Measurements from ENCODE around the gene VPS33A.
A peak's percentile ranks its signal among the peaks of the same experiment; 100 is the strongest.
"Not testable (repeated sequence)": the region's sequence is repeated elsewhere in the genome, so short reads cannot be mapped to it uniquely, and the experiment has no call there.

VPS33A gene

DNA sequence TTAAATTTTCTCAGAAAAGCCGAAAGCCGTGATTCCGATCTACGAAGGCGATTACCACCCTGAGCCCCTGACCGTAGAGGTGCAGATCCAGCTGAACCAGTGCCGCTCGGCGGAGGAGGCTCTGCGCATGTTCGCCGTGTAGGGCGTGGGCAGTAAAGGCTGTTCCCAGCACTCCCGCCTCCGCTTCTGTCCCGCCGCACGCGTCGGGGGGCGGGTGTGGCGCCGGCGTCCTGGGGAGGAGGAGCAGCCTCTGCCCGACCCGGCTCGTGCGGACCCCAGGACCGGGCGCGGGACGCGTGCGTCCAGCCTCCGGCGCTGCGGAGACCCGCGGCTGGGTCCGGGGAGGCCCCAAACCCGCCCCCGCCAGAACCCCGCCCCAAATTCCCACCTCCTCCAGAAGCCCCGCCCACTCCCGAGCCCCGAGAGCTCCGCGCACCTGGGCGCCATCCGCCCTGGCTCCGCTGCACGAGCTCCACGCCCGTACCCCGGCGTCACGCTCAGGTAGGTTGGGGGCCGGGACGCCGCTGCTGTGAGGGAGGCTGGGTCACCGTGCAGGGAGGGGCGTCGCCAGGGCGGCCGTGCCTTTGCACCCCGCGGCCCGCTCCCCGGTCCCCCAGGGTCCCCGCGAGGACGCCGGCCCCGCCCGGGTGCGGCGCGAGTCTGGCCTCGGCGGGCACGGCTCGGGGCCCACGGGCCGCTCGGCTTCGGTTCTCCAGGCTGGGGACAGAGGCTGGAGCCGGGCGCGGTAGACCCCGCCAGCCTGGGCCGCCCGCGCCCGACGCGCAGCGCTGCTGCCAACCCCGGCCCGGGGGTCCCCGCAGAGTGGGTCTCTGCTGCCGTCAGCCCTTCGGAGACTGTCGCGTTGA is 62.8 kb downstream of the VPS33A start, which contains the start of gene B3GNT4:
Gene B3GNT4, plus strand, starts transcription at position 409 of the 866 bp plus-strand sequence. CDS start 910 bp downstream, outside the sequence.
- peak; percentile 78 to 79 for DNase-seq

DNA sequence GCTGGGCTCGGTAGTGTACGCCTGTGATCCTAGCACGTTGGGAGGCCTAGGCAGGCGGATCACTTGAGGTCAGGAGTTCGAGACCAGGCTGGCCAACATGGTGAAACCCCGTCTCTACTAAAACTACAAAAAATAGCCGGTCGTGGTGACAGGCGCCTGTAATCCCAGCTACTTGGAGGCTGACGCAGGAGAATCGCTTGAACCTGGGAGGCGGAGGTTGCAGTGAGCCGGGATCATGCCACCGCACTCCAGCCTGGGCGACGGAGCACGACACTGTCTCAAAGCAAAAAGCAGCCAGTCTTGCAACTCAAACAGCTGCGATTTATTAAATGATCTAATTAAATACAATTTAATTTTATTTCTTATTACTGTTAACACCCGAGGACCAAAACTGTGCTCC is 63.5 kb downstream of the VPS33A start:
- DNase-seq = not testable (repeated sequence)

DNA sequence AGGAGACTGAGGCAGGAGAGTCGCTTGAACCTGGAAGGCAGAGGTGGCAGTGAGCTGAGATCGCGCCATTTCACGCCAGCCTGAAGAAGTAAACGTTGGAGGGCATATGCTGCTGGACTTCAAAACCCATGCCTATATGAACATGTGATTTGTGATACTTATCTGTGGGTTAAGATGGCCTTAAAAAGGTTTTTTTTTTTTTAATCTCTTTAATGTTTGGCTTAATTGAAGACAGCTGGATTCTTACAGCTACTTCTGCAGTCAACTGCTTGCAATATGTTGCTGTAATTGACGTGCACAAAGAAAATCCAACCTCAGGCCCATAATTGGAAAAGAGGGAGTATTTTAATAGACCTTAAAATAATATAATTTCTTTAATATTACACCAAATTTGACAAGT is 64.3 kb downstream of the VPS33A start:
- no peak for DNase-seq

DNA sequence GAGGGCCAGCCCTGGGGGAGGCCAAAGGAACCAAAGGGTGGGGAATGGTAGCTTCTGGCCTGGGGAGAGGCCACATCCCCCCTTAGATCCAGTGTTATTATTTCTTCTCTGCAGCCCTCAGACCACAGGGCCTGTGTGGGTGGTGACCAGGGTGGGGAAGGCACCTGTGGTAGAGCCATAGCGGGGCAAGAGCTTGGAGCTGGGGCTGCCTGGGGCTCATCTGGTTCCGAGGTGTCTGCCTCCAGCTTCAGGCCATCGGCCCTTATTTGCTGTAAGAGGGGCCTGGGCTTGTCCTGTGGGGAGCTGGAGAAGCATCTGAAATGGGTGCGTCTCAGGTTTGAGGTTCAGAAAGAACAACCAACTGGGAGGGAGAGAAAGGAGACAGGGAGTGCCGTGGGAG is 64.9 kb downstream of the VPS33A start:
- no peak for DNase-seq

DNA sequence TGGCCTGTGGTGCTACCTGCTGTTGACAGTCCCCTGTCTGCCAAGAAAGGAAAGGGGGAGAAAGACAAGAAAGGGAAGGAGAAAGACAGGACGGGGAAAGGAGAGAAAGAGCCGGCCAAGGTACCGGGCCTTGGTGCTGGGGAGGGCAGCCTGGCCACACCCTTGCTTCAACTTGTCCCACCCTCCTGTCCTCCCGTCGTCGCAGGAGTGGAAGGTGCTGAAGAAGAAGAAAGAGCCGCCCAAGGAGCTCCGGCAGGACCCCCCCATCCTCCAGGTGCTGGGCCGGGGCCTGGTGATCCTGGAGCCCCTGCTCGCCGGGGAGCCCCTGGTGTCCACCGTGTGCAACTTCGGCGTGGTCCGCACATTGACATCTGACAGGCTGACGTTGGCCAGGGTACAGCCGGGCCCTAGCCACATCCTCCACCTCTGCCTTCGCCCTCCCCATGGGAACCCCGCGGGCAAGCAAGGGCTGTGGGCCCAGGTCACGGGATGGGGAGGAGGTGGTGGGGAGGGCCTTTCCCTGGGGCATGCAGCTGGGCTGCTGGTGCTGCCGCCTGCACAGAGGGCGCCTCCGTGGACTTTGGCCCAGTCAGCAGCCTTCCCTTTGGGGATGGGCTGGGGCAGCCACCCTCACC is 65.6 kb downstream of the VPS33A start:
- DNase-seq = no peak

DNA sequence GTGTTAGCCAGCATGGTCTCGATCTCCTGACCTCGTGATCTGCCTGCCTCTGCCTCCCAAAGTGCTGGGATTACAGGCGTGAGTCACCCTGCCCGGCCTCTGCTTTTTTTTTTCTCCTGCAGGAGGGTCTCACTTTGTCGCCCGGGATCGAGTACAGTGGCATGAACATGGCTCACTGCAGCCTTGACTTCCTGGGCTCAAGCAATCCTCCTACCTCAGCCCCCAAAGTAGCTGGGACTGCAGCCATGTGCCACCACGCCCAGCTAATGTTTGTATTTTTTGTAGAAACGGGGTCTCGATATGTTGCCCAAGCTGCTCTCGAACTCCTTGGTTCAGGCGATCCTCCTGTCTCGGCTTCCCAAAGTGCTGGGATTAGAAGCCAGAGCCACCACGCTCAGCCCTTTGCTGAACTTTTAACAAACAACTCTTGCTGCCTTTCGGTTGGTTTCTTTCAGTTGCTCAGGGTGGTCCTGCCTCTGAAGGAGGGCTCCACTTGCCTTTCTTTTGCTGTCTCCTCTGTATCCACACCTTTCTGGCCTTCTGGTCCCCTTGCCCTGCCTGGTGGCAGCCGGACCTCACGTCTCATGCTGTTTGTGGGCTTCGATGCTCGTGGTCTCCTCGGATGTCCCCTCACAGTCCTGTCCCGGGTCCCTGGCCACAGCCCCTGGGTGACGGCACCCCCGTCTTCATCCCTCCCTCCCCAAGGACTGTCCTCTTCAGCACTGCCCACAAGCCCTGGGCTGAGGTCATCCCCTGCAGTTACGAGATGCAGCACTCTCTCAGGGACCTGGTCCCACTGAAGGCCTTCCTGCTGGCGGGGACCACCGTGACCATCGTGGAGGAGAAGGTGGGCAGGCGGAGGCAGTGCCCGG is 66.6 kb downstream of the VPS33A start:
- DNase-seq = no peak

DNA sequence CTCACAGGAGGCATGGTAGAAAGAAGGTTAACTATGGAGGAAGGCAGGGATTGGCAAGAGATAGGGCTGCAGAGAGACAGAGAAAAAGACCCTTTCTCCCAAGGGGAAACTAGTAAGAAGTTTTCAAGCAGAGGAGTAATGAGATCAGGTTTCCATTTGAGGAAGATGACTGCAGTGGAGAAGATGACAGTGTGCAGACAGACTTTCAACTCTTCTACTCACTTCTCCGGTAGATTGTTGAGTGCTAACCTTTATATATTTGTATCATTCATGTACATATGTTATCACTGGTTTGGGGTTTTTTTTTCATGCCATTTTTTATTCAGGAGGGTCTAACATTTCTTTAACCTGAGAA is 68.7 kb downstream of the VPS33A start:
- DNase-seq = no peak

DNA sequence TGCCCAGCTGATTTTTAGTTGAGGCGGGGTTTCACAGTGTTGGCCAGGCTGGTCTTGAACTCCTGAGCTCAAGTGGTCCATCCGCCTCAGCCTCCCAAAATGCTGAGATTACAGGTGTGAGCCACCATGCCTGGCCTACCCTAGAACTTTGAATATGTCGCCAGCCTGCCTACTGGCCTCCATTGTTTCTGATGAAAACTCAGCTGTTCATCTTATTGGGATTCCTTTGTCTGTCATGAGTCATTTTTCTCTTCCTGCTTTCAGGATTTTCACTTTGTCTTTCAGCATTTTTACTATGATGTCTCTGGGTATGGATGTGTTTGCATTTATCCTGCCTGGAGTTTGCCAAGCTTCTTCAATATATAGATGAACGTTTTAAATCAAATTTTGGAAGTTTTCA is 70.9 kb downstream of the VPS33A start:
- no peak for DNase-seq

DNA sequence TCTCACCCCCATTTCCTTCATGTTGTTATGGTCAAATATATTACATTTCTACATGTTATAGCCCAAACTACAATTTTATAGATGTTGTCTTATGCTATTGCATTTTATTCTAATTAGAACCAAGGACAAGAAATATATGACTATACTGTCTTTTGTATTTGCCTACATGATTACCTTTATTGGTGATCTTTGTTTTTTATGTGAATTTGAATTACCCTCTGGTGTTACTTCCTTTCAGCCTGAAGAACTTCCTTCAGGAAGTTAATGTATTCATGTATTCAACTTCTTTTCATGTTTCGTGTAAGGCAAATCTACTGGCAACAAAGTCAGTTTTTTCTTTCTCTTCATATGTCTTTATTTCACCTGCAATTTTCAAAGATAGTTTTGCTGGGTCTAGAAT is 71.5 kb downstream of the VPS33A start:
- no peak for DNase-seq

DNA sequence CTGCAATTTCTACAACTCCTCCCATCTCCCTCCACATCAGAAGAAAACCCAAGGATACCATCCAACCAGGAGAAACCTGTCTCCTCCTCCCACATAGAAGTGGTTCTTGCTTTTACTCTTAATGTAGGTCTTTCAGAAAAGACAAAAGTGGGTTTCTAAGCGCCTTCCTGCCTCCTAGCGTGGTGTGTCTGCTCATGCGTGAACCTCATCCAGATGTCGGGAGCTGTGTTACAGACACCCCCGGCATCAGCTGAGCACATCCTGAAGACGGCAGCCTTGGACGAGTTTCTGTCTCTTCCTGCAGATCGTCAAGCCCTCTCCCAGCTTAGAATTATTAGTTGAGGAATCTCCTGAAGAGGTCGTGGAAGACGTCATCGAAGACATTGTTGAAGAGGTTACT is 73.9 kb downstream of the VPS33A start:
- DNase-seq = no peak

DNA sequence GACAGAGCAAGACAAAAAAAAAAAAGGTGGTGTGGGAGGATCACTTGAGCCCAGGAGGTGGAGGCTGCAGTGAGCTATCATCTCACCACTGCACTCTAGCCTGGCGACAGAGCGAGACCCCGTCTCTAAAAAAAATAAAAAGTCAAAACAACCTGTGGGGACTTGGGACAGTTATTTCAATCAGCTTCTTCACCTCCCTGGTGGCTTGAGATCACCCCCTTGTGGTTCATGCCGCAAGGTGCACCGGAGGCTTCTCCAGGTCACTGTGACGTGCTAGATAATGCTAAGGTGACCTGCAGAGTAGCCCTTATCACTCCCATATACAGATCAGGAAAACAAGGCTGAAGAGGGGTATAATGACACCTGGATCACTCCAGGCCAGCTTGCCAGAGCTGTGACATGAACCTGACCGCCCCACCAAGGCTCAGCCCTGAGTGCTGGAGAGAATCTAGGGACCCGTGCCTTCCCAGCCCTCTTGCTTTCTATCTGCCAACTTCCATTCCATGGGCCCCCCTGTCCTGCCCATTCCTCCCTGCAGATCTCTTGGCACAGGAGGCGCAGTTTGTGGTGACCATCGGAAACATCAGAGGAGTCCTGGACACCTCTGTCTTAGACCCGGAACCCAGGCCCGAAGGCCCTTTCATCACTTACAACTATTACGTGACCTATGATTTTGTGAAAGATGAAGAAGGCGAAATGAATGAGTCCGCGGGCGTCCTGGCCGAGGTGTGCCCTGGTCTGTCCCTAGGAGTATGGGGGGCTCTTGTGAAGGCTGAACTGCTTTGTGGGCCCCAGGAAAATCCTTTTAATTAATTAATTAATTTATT is 75.2 kb downstream of the VPS33A start:
- DNase-seq = peak; percentile 57 to 59

DNA sequence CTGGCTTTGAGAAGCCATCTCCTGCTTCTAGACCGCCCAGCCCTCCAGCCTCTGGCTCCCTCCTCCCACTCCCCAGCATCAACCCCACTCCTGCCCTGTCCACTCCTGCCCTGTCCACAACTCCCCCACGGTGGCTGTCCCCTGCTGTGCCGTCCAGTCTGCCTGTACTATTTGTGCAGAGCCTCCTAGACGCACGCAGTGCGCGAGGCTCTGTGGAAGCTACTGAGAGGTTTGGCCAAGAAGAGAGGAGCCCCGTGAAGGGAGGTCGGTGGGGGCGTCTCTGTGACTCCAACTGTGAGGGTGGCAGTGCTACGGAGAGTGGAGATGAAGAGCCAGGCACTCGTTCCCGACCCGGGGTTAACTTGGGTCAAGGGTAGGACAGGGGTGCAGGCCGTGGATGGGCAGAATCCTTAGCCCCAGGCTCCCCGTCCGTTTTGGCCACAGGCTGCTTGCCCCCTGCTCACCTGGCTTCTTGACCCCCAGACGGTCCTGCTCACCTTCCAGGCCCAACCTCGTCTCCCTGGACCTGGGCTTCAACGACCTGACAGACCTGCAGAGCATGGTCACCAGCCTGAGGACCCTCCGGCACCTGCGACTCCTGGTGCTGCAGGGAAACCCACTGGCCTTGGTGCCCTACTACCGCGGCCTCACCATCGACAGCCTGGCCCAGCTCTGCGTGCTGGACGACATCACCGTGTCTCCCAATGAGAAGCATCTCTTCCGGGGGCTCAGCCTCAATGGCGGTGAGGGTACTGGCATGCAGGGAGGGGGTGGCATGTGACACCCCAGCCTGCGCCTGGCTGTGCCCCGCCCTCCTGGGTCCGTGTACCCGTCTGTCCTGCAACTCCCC is 76.4 kb downstream of the VPS33A start:
- DNase-seq = no peak

DNA sequence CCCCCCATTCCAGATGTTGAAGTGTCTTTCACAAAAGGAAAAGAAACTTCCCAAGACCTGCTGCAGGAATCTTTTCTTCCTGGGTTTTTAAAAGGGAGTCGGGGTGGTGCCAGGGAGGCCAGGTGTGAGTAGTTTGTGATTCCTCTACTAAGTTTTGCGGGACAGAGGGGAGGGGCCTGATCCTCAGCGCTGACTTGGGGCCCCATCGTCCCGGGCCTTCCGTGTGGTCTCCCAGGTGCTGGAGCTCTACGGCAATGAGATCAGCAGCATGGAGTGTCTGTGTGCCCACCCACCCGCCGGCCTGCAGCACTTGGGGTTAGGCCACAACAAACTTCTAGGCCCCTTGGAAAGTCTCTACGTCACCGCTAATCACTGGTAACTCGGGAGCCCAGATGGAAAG is 78.8 kb downstream of the VPS33A start:
- DNase-seq = no peak

DNA sequence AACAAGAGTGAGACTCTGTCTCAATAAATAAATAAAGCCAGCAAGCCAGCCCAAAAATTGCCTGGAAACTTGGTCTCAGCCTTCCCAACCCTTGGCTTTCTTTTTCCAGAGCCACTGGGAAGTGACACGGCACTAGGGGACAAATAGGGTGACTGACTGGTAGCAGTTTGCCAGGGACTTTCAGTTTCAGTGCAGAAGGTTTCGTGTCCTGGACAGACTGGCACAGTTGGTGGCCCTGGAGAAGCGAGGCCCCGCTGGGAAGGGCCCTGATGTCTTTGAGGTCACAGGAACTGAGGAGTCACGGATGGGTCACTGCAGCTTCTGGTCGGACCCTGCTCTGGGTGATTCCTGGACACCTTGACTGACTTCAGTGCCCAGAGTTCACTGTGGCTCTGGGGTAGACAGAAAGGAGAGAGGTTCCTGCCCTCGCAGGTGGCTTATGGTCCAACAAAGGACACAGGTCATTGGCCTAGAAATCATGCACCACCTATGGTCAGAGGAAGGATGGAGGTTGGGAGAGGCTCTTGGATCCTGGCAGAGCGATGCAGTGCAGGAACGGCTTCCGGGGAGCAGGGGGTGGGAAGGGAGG is 80.7 kb downstream of the VPS33A start:
- no peak for DNase-seq

DNA sequence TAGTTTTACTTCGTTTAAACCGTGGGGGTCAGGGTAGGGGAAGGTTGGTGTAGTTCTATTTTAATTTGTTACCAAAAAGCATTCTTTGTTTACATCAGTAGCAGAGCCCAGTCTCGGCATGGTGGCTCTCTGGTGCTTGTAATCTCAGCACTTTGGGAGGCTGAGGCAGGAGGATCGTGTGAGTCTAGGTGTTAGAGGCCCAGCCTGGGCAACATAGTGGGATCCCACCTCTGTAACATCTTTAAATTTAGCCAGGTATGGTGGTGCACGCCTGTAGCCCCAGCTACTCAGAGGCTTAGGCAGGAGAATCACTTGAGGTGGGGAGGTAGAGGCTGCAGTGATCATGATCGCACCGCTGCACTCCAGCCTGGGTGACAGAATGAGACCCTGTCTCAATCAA is 81.2 kb downstream of the VPS33A start:
- no peak for DNase-seq

DNA sequence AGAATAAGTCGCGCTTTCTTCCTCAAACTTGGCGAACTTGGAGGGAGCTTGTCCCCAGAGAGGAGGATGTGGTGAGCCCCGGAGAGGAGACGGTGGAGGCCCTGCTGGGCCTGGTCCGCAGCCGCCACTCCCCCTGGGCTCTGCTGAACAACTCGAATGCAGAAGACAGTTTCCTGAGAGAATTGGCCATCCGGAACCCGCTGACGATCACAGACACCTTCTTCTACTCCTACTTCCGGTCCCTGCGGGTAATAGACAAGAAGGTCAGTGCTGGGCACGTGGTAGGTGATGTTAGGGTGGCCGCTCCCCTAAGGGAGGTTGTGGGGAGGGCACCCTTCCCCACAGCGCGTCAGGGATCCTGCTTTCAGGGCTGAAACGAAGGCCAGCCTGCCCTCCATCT is 81.8 kb downstream of the VPS33A start:
- DNase-seq = no peak

DNA sequence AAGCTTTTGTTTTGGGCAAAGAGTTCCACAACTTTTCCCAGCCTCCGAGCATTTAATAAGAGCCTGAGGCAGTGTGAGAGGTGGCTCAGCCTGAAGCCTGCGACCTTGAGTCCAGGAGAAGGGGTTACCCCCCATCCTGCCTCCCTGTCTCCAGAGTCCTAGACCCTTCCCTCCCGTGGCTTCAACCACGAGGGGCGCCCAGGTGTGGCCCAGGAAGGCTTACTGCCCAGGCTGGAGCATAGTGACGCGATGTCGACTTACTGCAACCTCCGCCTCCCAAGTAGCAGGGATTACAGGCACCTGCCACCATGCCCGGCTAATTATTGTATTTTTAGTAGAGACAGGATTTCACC is 82.7 kb downstream of the VPS33A start:
- no peak for DNase-seq

DNA sequence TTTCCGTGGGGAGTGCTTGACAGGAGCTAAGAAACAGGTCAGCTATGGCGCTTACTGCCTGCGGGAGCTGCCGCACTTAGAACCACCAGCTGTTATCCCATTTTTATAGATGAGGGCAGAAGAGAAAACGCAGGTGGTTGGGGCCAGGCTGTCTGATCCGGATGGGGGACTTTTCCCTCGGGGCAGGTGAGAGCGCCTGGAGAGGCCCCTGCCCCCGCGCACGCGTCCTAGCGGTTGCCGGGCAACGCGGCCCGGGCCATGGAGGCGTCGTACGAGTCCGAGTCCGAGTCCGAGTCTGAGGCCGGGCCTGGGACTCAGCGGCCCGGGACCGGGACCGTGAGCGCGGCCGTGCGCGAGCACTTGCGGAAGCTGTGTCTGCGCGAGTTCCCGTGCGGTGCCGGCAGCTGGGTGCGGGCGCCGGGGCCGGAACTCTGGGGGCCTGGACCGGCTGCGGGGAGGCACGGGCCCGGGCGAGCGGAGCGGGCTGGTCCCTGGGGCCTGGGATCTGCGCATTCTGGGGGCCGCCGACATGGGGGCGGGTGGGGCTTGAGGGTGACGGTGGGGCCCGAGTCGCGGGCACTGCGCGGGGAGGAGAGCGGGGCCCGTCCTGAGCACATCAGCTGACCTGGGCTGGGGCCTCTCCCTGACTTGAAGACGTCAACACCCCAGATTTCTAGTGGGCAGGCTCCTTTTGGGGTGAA is 83.3 kb downstream of the VPS33A start, which contains the start of gene LRRC43:
Gene LRRC43, plus strand, starts transcription at position 237 of the 701 bp plus-strand sequence. Its CDS starts 22 bp downstream, at position 259.
- peak in 1 of 2 donors; percentile 14 for DNase-seq

All from activated CD4-positive, alpha-beta T cell treated with anti-CD3 and anti-CD28 coated beads for 4 hours (primary cell).